Mesothelial cell of epicardium (in vitro differentiated cells): ENCODE data around the gene POU2AF2. TPM values are rescaled to one million over a fixed set of nuclear protein-coding genes. Genes with fewer than 3 reads are reported as not detected.

Experiments used
- DNase-seq, 2 experiments: peaks; one replicate each; pipeline ENCODE4 v3.0.0; 2021; ENCODE audit warnings: low spot score in 2 of 2; ENCODE audit not compliant: unreplicated experiment in 2 of 2
- H3K27ac Mint-ChIP-seq: 2 replicates; pipeline ENCODE4 v1.8.0; 2021; ENCODE audit warnings: mixed read lengths
- H3K27me3 Mint-ChIP-seq: 2 replicates; pipeline ENCODE4 v1.8.0; 2021; ENCODE audit warnings: low read depth, mixed read lengths
- H3K36me3 Mint-ChIP-seq: 2 replicates; pipeline ENCODE4 v1.8.0; 2021; ENCODE audit warnings: mixed read lengths
- H3K4me1 Mint-ChIP-seq: 2 replicates; pipeline ENCODE4 v1.8.0; 2021; ENCODE audit warnings: mixed read lengths
- H3K4me3 Mint-ChIP-seq: 2 replicates; pipeline ENCODE4 v1.8.0; 2021; ENCODE audit warnings: mild to moderate bottlenecking, moderate library complexity, mixed read lengths
- H3K9me3 Mint-ChIP-seq: 2 replicates; pipeline ENCODE4 v1.8.0; 2021; ENCODE audit warnings: mixed read lengths
- total RNA-seq: library from RNA; stranded (reverse); gene quantifications from 3 replicates; pipeline ENCODE4 v1.2.1, GENCODE V29; 2021
- TF ChIP-seq, protein P1 (sequence below): fragments of 200-600 bp; sonication (generic); IDR thresholded peaks from one replicate; pipeline ENCODE4 v1.5.0; 2021; ENCODE audit warnings: antibody characterized with exemption; ENCODE audit not compliant: unreplicated experiment

POU2AF2 gene
- total RNA-seq, 1 donor from 2014 or later = not detected

DNA sequence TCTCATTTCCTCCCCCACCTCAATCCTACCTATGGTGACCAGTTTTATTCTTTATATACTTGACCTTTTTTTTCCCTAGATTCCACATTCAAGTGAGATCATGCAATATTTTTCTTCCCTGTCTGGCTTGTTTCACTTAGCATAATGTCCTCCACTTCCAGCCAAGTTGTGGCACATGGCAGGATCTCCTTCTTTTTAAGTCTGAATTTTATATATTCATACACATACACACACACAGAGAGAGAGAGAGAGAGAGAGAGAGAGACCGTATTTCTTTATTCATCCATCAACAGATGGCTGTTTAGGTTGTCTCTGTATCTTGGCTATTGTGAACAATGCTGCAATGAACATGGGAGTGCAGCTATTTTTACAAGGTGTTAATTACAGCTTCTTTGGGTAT is 1.4 kb downstream of the POU2AF2 start:
- Mint-ChIP-seq H3K9me3 (peaks cover 6% of the 10 kb centered on the region), H3K27ac (no peak overlapping the region), H3K4me1 (no peaks in the 10 kb centered on the region), H3K27me3 (peaks cover 56% of the 10 kb centered on the region), H3K36me3 (no peaks in the 10 kb centered on the region), H3K4me3 (no peak overlapping the region)
- no peak for DNase-seq
- TF ChIP-seq, protein P1, sequence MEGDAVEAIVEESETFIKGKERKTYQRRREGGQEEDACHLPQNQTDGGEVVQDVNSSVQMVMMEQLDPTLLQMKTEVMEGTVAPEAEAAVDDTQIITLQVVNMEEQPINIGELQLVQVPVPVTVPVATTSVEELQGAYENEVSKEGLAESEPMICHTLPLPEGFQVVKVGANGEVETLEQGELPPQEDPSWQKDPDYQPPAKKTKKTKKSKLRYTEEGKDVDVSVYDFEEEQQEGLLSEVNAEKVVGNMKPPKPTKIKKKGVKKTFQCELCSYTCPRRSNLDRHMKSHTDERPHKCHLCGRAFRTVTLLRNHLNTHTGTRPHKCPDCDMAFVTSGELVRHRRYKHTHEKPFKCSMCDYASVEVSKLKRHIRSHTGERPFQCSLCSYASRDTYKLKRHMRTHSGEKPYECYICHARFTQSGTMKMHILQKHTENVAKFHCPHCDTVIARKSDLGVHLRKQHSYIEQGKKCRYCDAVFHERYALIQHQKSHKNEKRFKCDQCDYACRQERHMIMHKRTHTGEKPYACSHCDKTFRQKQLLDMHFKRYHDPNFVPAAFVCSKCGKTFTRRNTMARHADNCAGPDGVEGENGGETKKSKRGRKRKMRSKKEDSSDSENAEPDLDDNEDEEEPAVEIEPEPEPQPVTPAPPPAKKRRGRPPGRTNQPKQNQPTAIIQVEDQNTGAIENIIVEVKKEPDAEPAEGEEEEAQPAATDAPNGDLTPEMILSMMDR = no peak

DNA sequence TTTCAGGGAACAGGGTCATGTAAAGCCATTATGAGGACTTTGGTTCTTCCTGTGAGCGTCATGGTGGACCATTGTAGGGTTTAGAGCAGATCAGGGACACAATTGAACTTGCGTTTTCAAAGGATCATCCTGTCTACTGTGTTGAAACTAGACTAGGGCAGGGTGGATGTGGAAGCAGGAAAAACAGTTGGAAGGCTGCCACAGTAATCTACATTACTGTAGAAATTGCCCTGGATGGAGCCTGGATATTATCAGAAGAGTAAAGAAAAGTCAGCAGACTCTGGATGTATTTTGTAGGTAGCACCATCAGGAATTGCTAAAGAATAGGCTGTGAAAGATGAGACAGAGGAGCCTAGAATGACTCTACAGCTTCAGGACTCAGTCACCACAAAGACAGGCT is 5.4 kb downstream of the POU2AF2 start:
- Mint-ChIP-seq H3K4me1 (no peaks in the 10 kb centered on the region), H3K9me3 (peaks cover 6% of the 10 kb centered on the region), H3K36me3 (no peaks in the 10 kb centered on the region), H3K4me3 (no peak overlapping the region), H3K27me3 (peaks cover 34% of the 10 kb centered on the region), H3K27ac (no peak overlapping the region)
- TF ChIP-seq, protein P1 = no peak
- DNase-seq = no peak

DNA sequence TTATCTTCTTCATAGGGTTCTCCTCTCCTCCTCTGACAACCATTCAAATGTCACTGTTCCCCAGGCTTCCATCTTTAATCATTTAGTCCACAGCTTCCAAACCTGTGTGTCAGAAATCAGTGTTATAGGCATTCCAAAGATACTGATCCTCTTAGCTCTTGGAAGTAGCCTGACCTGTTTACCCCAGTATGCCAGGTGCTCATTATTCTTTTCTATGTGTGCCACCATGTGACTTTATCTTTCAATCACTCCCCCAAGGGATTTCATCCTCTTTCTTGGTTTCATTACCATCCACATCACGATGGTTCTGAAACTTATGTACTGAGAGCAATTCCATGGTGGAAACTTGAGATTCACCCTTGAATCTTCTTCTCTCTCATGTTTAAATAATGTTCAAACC is 7.6 kb downstream of the POU2AF2 start:
- no peak overlapping the region for H3K27ac Mint-ChIP-seq
- DNase-seq = no peak
- H3K27me3 Mint-ChIP-seq = peaks cover 32% of the 10 kb centered on the region
- H3K9me3 Mint-ChIP-seq = no peaks in the 10 kb centered on the region
- H3K36me3 Mint-ChIP-seq = no peaks in the 10 kb centered on the region
- no peaks in the 10 kb centered on the region for H3K4me1 Mint-ChIP-seq
- no peak overlapping the region for H3K4me3 Mint-ChIP-seq
- TF ChIP-seq, protein P1 = no peak

DNA sequence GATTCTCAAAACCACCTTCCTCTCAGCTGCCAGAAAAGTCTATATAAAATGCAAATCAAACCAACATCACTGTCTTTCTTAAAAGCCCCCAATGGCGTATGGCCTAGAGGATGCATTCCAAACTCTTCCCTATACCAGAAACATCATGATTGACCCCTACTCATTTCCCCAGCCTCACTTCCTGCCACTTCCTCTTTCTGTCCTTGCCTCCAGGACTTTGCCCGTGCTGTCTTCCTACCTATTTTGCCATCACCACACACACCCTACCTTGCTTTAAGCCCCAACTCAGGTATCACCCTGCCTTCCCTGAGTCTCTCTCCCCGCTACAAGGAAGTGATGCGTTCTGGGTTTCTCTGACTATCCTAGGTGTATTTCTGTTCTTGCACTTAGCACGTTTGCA is 8.1 kb downstream of the POU2AF2 start:
- TF ChIP-seq, protein P1 = no peak
- Mint-ChIP-seq H3K4me3 (no peak overlapping the region), H3K27ac (no peak overlapping the region)

DNA sequence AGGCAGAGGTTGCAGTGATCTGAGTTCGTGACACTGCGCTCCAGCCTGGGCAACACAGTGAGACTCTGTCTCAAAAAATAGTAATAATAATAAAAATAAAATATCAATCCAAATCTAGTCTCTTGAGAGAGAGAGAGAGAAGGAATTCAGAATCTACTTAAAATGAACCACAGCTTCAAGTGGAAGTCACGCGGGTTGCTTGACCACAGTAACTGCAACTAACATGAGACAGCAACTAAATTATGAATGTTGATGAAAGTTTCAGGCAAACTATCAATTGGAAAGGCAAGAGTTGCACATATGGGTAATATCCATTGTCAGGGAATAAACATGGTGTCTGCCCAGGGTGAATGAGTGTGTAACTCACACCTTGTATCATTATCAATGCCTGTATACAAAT is 12.5 kb downstream of the POU2AF2 start:
- Mint-ChIP-seq H3K9me3 (peaks cover 3% of the 10 kb centered on the region), H3K27ac (no peak overlapping the region), H3K36me3 (no peaks in the 10 kb centered on the region), H3K4me3 (no peak overlapping the region), H3K4me1 (no peaks in the 10 kb centered on the region), H3K27me3 (peaks cover 46% of the 10 kb centered on the region)
- DNase-seq = no peak
- TF ChIP-seq, protein P1 = no peak

More for the DNA sequence above, 8.1 kb downstream of the POU2AF2 start:
- Mint-ChIP-seq H3K36me3 (no peaks in the 10 kb centered on the region), H3K9me3 (no peaks in the 10 kb centered on the region), H3K27me3 (peaks cover 30% of the 10 kb centered on the region), H3K4me1 (no peaks in the 10 kb centered on the region)
- DNase-seq = no peak

DNA sequence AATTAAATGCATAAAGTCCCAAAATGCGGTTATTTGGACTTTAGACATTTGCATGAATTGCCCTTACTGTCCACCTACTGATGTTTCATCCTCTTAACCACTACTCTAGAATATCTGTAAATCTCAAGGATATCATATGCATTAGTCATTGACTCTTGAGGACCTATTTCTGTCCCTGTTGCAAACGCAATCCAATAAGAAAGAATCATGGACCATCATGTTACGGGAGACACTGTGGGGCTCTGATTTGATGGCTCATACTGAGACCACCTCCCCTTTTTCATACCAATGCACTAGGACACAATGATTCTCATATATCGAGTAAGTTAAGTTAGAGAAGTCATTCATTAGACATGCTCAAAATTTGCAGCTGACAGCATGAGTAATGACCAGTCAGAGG is 14.4 kb downstream of the POU2AF2 start:
- TF ChIP-seq, protein P1 = no peak
- Mint-ChIP-seq H3K36me3 (no peaks in the 10 kb centered on the region), H3K4me1 (no peaks in the 10 kb centered on the region), H3K27me3 (peaks cover 56% of the 10 kb centered on the region), H3K27ac (no peak overlapping the region), H3K9me3 (peaks cover 3% of the 10 kb centered on the region), H3K4me3 (no peak overlapping the region)
- DNase-seq = no peak
